Measurements from ENCODE around the gene SEMA6D.
"Not testable (repeated sequence)": the region's sequence is repeated elsewhere in the genome, so short reads cannot be mapped to it uniquely, and the experiment has no call there.

SEMA6D gene

DNA sequence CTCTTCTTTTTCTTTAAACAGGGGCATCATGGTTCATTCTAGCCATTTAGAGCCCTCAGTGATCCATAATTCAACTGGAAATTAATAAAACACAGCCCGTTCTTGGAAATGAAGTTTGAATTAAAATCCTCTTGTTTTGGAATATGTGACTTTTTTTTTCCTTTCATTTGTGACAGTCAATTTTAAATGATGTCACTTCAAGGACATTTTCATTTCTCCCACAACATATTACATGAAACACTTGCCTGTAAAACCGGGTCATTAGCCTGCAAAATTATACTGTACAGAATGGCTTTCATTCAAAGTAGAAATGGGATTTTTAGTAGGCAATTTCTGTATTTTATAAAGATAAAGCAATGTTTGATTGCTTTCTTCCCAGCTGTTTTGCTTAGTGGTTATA is 789 bp upstream of the SEMA6D start:
- DNase-seq: no peak

GRCh38 chr15:47718497-47719437 is 1.5 kb downstream of the SEMA6D start:
- DNase-seq: no peak

- DNase-seq: no peak
Observed at GRCh38 chr15:47719730-47720129, 2.4 kb downstream of the SEMA6D start.

DNA sequence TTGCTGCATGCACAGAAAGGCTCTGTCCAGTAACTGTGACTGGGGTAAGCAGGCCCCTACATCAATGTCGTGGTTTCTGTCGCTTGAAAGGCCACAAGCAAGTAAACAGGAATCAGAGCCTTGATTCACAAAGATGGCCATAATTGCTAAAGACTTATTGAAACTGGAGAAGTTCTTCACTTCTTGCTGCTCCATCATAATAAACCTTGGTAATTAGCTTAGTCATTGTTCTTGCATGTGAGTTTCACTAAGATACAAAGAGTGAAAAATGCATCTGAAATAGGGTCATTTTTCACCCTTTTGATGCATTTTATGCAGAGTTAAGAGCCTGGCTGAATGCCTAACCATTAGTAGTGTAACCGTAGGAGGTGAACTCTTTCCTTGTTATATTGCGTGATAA is 3.2 kb downstream of the SEMA6D start:
- DNase-seq: no peak

DNA sequence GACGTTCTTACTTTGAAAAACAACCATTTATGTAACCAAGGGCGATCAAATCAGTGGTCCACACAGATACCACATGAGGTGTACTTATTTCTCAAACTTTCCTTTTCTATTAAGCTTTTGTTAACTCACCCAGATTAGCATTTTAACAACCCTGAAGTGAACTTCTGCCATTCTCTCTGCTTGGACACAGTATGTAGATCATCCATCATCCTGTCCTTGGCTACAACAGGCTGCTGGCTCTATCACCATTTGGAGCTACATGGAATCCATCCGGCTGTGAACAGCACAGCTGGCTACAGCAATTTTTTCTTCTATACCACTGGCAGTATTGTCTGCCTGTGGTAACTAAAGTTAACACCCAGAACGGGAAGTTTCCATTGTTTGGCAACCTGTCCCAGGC is 4.4 kb downstream of the SEMA6D start:
- no peak for DNase-seq

GRCh38 chr15:47724346-47724745 is 7.0 kb downstream of the SEMA6D start:
- no peak for DNase-seq

DNA sequence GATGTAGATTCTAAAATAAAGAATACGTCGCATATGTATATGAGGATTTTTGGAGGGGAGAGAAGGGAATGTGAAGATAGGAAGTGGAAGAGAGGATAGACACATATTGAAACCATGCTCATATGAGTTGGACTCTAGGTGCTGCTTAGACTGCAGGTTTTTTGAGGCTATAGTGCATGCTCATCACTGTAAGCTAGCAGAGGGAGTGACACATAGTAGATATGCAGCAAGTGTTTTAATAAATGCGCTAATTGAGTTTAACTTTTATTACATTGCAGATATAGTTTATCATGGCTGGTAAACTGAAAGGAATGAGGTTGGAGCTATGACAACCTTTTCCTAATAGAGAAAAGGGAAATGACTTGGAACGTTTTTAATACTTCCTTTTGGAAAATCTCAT is 7.7 kb downstream of the SEMA6D start:
- no peak for DNase-seq

DNA sequence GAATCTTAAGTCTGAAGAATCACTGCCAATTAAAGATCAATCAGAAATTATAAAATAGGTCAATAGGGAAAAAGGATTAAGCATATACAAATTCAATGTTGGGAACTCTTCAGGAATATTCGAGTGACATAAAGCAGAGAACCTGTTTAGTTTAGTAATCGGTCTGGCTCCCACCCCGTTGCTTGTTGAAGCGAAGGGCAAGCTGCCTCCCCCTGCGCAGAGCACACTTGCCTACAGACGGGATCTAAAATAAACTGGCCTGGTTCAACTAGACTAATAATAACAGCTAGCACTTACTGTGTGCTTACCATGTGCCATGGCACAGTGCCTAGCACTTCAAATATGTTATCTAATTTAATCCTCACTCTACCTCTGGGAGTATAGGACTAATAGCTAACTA is 8.6 kb downstream of the SEMA6D start:
- DNase-seq: no peak

- DNase-seq: no peak
Observed at GRCh38 chr15:47726399-47726823, 9.1 kb downstream of the SEMA6D start.

- no peak for DNase-seq
Observed at GRCh38 chr15:47727137-47727536, 9.8 kb downstream of the SEMA6D start.

DNA sequence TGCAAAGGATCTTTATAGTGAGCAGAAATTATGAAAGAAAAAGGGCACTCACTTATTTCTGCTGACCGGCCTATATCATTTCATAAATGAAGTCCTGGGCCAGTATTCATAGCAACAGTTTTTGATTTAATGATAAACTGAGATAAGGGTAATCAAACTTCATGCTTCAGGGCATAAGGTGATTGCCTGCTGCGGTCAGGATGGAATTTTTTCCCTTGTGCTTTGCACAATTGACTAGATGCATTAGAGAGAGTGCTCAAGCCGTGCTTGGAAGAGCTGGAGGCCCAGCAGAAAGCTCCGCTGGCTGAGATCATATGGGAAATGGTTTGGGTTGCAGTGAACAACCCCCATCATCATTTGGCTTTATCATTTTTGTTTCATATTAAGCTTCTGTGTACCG is 10.4 kb downstream of the SEMA6D start:
- no peak for DNase-seq

- no peak for DNase-seq
Observed at GRCh38 chr15:47728426-47728825, 11.1 kb downstream of the SEMA6D start.

GRCh38 chr15:47728886-47729285 is 11.6 kb downstream of the SEMA6D start:
- DNase-seq: no peak

- DNase-seq: no peak
Observed at GRCh38 chr15:47731230-47731629, 13.9 kb downstream of the SEMA6D start.

DNA sequence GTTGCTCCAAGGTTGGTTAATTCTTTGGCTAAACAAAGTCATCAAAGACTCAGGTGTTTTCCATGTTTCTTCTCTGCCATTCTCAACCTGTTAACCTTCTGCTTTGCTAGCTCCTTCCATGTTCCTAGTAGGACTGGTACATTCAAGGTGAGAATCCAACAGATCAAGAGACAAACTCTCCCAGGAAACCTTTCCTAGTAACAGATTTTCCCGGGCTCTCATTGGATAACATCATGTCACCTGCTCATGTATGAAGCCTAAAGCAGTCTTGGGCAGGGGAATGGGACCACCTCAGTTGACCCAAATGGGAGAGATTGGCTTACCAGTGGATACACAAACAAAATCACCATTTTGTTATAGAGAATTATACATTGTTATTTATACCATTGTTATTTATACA is 14.9 kb downstream of the SEMA6D start:
- no peak for DNase-seq

DNA sequence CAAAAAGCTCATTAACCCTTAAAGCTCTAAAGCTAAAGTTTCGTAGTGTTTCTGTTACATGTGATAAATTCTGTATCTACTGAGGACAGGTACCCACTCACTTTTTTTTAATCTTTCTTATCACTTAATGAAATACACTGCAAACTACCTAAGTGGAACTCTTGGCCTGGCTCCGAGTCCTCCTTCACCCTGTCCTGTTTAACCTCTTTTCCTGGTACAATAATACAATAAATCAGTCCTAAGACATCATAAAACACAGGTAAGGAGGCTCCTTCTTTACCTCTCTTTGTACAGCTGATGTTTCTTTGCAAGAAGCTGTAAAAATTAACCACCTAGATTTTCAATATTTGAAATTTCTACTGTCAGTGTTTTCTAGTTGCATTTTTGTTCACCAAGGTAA is 15.8 kb downstream of the SEMA6D start:
- DNase-seq: no peak

GRCh38 chr15:47736143-47736786 is 19.0 kb downstream of the SEMA6D start:
- no peak for DNase-seq

DNA sequence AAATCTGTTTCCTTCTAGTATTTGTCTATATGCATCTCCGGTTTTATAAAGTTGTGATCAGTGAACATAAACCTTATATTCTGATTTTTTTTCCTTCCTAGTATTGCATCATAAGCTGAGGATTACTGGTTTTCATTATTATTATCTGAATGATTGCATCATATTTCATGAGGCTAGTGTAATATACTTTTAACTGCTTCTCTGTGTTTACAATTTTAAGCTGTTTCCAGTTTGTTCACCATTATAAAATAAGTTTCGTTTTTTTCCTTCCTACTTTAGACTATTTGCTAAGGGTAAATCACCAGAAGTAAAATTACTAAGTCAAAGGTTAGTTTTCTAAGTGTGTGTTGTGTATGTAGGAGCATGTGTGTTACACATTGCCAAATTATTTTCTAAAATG is 20.2 kb downstream of the SEMA6D start:
- DNase-seq: no peak

- not testable (repeated sequence) for DNase-seq
Observed at GRCh38 chr15:47738144-47738825, 21.0 kb downstream of the SEMA6D start.

DNA sequence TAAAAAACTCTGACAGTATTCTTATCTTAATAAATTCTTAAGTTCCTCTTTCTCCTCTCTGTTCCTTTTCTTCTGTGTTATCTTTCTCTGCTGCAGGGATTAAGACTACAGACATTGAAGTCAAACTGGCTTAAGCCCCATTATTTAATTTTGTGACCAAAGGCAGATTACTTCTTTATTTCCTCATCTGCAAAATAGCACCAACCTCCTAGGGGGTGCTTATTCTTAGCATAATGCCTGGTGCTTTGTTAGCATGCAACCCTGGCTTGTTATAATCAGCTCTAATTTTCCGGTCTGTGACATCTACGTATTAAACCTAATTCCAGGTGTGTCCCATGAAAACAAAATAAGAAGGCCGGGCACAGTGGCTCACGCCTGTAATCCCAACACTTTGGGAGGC is 23.8 kb downstream of the SEMA6D start:
- no peak for DNase-seq

DNA sequence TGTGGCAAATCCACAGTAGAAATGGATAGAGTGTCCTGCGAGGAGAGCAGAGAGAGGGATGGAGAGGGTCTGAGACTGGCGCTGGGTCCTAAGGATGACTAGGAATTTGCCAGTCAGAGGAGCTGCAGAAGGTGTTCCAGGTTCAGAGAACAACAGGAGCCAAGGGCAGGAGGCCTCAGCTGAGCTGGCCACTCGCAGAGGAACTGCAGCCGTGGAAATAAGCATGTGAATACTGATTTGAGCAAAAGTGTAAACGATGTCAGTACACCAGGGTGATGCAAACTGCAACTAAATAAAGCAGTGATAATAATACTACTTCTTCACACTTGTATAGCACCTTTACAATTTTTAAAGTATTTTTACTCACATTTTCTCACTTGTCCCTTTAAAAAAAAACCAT is 24.6 kb downstream of the SEMA6D start:
- no peak for DNase-seq

DNA sequence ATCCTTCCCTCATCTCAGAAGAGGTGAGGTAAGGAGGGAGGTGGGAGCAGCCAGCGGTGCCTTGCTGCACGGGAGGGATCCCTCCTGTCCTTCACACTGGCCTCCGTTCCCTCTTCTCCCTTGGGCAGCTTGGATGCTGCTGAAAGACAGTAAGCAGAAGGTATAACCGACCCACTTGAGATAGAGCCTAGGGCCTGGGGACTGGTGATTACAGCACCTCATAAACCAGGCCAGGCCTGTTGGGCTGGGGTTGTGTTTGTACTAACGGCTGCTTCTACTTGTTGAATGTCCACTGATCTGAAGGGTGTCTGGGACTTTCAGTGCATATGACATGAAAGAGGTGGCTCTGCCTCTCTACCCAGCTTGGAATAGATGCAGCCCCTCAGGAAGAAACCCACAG is 25.0 kb downstream of the SEMA6D start:
- no peak for DNase-seq

DNA sequence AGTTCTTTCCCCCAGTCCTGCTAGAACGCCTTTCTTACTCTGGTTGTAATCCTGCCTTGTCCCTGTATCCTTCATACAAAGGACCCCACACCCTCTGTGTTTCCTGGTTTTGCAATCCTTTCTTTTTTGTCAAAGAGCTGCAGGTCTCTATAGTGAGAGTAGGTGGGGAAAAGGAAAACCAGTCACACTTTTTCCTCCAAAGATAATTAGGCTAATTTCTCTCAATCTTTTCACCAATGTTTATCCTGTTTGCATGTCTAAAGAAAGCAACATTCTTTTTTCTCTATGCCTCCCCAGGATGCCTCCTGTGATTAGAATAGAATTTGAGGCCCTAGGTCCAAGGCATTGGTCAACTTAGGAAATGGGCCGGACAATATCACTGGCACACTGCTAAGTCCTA is 25.4 kb downstream of the SEMA6D start:
- no peak for DNase-seq

GRCh38 chr15:47743385-47743784 is 26.1 kb downstream of the SEMA6D start:
- no peak for DNase-seq
